ENCODE data around the gene HS6ST3.

GRCh38 chr13:96238241-96238640, 148.3 kb downstream of the HS6ST3 start:
- TF ChIP-seq CTCF (IDR thresholded peaks at IDR 0.05; ENCODE audit: low read depth, low read length): no peak
- TF ChIP-seq EZH2phosphoT487 (IDR thresholded peaks at IDR 0.05; ENCODE audit: low read depth): no peak

Data from OCI-LY3 (cell line).